IMR-90 (cell line): ENCODE data around the gene FBXL20.
"Not testable (repeated sequence)": the region's sequence is repeated elsewhere in the genome, so short reads cannot be mapped to it uniquely, and the experiment has no call there.

Source experiments
- CTCF ChIP-seq: conservative IDR thresholded peaks from 2 replicates; pipeline ENCODE4 v1.5.1; 2012; ENCODE audit warnings: mild to moderate bottlenecking, low read depth, low read length, improper control_type of control experiment
- ELK1 ChIP-seq: fragments of 150-350 bp; IDR thresholded peaks from 2 replicates; pipeline ENCODE4 v1.6.1; 2016; ENCODE audit warnings: low read depth, mild to moderate bottlenecking, low read length, moderate library complexity, borderline replicate concordance
- MXI1 ChIP-seq: IDR thresholded peaks from 2 replicates; pipeline ENCODE4 v1.6.1; 2012; ENCODE audit warnings: low read depth, mild to moderate bottlenecking, low read length, moderate library complexity, borderline replicate concordance
- POLR2A ChIP-seq: IDR thresholded peaks from 2 replicates; pipeline ENCODE4 v1.6.1; 2012; ENCODE audit warnings: mild to moderate bottlenecking, low read depth, low read length
- RAD21 ChIP-seq: IDR thresholded peaks from 2 replicates; pipeline ENCODE4 v1.6.1; 2012; ENCODE audit warnings: low read length, improper control_type of control experiment
- USF2 ChIP-seq: fragments of 150-350 bp; IDR thresholded peaks from 2 replicates; pipeline ENCODE4 v1.6.1; 2017; ENCODE audit warnings: mild to moderate bottlenecking, antibody characterized with exemption, low read length, low read depth

GRCh38 chr17:39250076-39250475 is 151.3 kb downstream of the FBXL20 start:
- not testable (repeated sequence) for TF ChIP-seq RAD21, POLR2A, CTCF, USF2, ELK1, MXI1
